DOHH2 (cell line): ENCODE results near the gene MOGAT2.

ENCODE experiments used
- EZH2phosphoT487 ChIP-seq: fragments of 200-600 bp; sonication (generic); IDR thresholded peaks from 2 replicates; pipeline ENCODE4 v1.6.1; 2017; ENCODE audit warnings: borderline replicate concordance, mild to moderate bottlenecking, antibody characterized with exemption, low read length, moderate library complexity, mixed read lengths
- TF ChIP-seq, protein P1 (sequence below): fragments of 200-600 bp; sonication (generic); IDR thresholded peaks from one replicate; pipeline ENCODE4 v1.5.1; 2014; ENCODE audit warnings: antibody characterized with exemption, mild to moderate bottlenecking, low read depth, low read length; ENCODE audit not compliant: poor library complexity, severe bottlenecking

DNA sequence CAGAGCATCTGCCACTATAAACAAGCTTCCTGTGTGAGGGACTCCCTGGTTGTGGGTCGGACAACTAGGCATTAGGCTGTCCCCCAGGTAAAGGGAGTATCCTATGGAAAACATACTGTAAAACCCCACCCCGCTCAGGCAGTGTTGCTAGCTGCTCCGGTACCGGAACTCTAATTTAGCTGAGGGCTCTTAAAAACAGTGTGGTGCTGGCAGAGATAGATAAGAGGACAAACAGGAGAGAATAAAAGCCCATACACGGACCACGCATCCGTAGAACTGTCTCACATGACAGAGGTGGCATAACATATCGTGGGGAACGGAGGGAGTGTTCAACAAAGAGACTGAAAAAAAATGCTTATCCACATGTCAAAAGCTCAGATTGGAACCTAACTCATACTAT, 3.4 kb upstream of the MOGAT2 start:
- TF ChIP-seq, protein P1, sequence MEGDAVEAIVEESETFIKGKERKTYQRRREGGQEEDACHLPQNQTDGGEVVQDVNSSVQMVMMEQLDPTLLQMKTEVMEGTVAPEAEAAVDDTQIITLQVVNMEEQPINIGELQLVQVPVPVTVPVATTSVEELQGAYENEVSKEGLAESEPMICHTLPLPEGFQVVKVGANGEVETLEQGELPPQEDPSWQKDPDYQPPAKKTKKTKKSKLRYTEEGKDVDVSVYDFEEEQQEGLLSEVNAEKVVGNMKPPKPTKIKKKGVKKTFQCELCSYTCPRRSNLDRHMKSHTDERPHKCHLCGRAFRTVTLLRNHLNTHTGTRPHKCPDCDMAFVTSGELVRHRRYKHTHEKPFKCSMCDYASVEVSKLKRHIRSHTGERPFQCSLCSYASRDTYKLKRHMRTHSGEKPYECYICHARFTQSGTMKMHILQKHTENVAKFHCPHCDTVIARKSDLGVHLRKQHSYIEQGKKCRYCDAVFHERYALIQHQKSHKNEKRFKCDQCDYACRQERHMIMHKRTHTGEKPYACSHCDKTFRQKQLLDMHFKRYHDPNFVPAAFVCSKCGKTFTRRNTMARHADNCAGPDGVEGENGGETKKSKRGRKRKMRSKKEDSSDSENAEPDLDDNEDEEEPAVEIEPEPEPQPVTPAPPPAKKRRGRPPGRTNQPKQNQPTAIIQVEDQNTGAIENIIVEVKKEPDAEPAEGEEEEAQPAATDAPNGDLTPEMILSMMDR, result no peak
- no peak for TF ChIP-seq EZH2phosphoT487
